ENCODE measurements around the gene NECTIN1.

NECTIN1 gene

GRCh38 chr11:119708384-119708783 lies 20.6 kb downstream of the NECTIN1 start:
- no peak for DNase-seq (ENCODE audit: low spot score)
- H3K4me3 ChIP-seq = no peak overlapping the region
- TF ChIP-seq CTCF (IDR thresholded peaks at IDR 0.05) = no peak
- no peak overlapping the region for H3K27ac ChIP-seq

- DNase-seq (ENCODE audit: low spot score) = no peak
- TF ChIP-seq CTCF (IDR thresholded peaks at IDR 0.05) = no peak
- Histone ChIP-seq H3K4me3 (no peak overlapping the region), H3K27ac (no peak overlapping the region)
Observed at GRCh38 chr11:119706887-119707286, 22.1 kb downstream of the NECTIN1 start.

DNA sequence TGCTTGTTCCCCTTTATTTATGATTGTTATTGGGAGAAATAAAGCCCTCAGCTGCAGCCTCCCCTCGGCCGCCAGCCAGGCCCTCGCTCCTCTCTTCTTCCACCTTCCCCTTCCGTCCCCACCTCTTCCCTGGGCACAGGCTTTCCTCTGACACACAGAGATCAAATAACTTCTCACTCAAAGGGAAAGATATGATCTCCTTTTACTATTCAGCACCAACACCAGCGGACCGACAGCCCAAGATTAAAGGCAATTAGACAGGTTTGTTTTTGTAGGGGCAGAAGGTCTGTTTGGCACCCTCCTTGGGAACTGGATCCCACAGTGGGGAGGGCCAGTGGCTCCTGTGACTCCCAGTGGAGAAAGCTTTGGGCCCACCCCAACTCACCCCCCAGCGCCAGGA lies 23.0 kb downstream of the NECTIN1 start:
- Histone ChIP-seq H3K4me3 (no peak overlapping the region), H3K27ac (no peak overlapping the region)
- DNase-seq (ENCODE audit: low spot score) = no peak
- TF ChIP-seq CTCF (IDR thresholded peaks at IDR 0.05) = no peak

GRCh38 chr11:119705362-119705761 lies 23.6 kb downstream of the NECTIN1 start:
- no peak overlapping the region for H3K4me3 ChIP-seq
- H3K27ac ChIP-seq = no peak overlapping the region
- no peak for DNase-seq (ENCODE audit: low spot score)
- TF ChIP-seq CTCF (IDR thresholded peaks at IDR 0.05) = no peak

GRCh38 chr11:119704849-119705248 lies 24.2 kb downstream of the NECTIN1 start:
- DNase-seq (ENCODE audit: low spot score) = no peak
- H3K4me3 ChIP-seq = no peak overlapping the region
- no peak for TF ChIP-seq CTCF (IDR thresholded peaks at IDR 0.05)
- H3K27ac ChIP-seq = no peak overlapping the region

DNA sequence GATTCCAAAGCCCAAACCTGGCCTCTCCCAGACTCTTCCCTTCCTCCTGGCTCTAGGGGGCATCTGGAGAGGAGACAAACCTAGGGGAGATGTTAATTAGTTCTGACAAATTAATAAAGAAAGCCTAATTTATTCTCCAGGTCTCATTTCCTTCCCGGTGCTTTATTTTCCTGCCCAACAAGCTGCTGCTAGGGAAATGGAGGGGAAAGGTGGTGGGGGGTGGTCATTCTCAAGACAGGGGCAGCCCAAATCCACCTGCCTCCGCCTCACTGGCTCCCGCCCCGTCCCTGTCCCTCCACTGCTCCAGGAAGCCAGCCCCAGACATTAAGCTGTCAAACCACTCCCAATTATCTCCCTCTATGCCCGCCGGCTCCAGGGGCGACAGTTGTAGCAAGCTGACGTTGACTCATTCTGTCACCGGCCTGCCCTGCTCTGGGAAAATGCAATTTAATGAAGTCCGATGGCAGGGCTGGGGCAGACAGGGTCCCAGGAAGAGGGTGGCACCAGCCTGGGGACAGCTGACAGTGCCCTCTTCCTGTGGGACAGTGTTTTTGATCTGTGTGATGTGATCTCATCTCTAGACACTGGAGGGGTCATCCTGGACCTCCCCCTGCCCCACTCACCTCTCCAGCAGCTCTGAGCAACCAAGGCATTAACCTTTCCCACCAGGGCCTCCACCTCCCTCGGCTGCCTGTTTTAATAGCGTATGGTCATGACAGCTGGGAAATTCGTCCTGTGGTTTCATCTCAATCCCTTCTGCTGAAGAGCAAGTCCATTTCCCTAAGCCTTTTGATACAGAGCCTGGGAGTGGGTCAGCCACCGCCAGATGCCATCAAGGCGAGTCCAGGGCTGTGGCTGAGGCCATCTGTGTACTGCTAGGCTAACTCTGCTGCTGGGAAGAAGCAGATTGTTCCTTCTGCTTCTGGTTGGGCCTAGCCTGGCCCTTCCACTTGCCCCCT lies 27.1 kb downstream of the NECTIN1 start:
- Histone ChIP-seq H3K27ac (no peak overlapping the region), H3K4me3 (no peak overlapping the region)
- TF ChIP-seq CTCF (IDR thresholded peaks at IDR 0.05) = no peak
- no peak for DNase-seq (ENCODE audit: low spot score)

All from coronary artery (tissue), 2 donors.